Large intestine (tissue), 3 donors: ENCODE data around the gene ZNF383. TPM values are rescaled to one million over a fixed set of nuclear protein-coding genes. Genes with fewer than 3 reads are reported as not detected.
"Not testable (repeated sequence)": the region's sequence is repeated elsewhere in the genome, so short reads cannot be mapped to it uniquely, and the experiment has no call there.

ENCODE experiments used
- DNase-seq, 2 donors: peaks; one replicate each; pipeline versions ENCODE4 v3.0.0 to v3.0.0-alpha.2; 2013
- H3K27ac ChIP-seq: one replicate; pipeline ENCODE4 v1.5.1; 2013; ENCODE audit warnings: low read length
- H3K27me3 ChIP-seq: 2 replicates; pipeline ENCODE4 v1.6.1; 2013; ENCODE audit warnings: low read length; ENCODE audit not compliant: control insufficient read depth, insufficient read depth
- H3K36me3 ChIP-seq: 2 replicates; pipeline ENCODE4 v1.6.1; 2013; ENCODE audit warnings: low read length; ENCODE audit not compliant: control insufficient read depth, insufficient read depth
- H3K4me1 ChIP-seq: one replicate; pipeline ENCODE4 v1.6.1; 2013; ENCODE audit warnings: low read length; ENCODE audit not compliant: control insufficient read depth, insufficient read depth
- H3K4me3 ChIP-seq: one replicate; pipeline ENCODE4 v1.5.1; 2013; ENCODE audit warnings: low read length
- H3K9me3 ChIP-seq: one replicate; pipeline ENCODE4 v1.6.1; 2013; ENCODE audit warnings: mild to moderate bottlenecking, low read depth, low read length, moderate library complexity; ENCODE audit not compliant: control insufficient read depth
- WGBS: methylation state at CpG from one replicate; pipeline ENCODE4 v1.1.5; 2013; ENCODE audit warnings: low lambda C conversion rate; ENCODE audit not compliant: insufficient coverage; 5-methylcytosine and 5-hydroxymethylcytosine counted together
- polyA plus RNA-seq: library from polyadenylated mRNA; unstranded; fragments of 120-200 nt; gene quantifications from one replicate; pipeline ENCODE4 v1.2.1, GENCODE V29; 2013

The ZNF383 gene
- polyA plus RNA-seq, 1 donor: 9.6 TPM

- no peaks in the 10 kb centered on the region for H3K4me1 ChIP-seq
- no peak for DNase-seq
- H3K9me3 ChIP-seq: peaks cover 23% of the 10 kb centered on the region
- H3K36me3 ChIP-seq: peaks cover 44% of the 10 kb centered on the region
- 100% methylated on average over 2 of the region's 2 CpGs for whole genome bisulfite sequencing
- no peaks in the 10 kb centered on the region for H3K27me3 ChIP-seq
- no peak overlapping the region for H3K27ac ChIP-seq
- no peak overlapping the region for H3K4me3 ChIP-seq
Measured at GRCh38 chr19:37226248-37226647, 8.2 kb downstream of the ZNF383 start.

- 25% methylated on average over 4 of the region's 12 CpGs for WGBS
- no peak overlapping the region for H3K27ac ChIP-seq
- DNase-seq: no peak
- H3K27me3 ChIP-seq: no peaks in the 10 kb centered on the region
- H3K9me3 ChIP-seq: peaks cover 23% of the 10 kb centered on the region
- no peak overlapping the region for H3K4me3 ChIP-seq
- peaks cover 49% of the 10 kb centered on the region for H3K36me3 ChIP-seq
- no peaks in the 10 kb centered on the region for H3K4me1 ChIP-seq
Measured at GRCh38 chr19:37227996-37228395, 10.0 kb downstream of the ZNF383 start.

- Histone ChIP-seq H3K27me3 (no peaks in the 10 kb centered on the region), H3K4me1 (no peaks in the 10 kb centered on the region), H3K27ac (no peak overlapping the region), H3K9me3 (peaks cover 64% of the 10 kb centered on the region), H3K4me3 (no peak overlapping the region), H3K36me3 (peaks cover 39% of the 10 kb centered on the region)
- peak in 1 of 2 donors; percentile 17 for DNase-seq
- WGBS: no CpG with 5 or more reads among the region's 4 CpGs
Measured at GRCh38 chr19:37243206-37243632, 25.2 kb downstream of the ZNF383 start.

- Histone ChIP-seq H3K9me3 (peaks cover 20% of the 10 kb centered on the region), H3K4me3 (peak overlapping the region; percentile 50), H3K27me3 (no peaks in the 10 kb centered on the region), H3K4me1 (no peaks in the 10 kb centered on the region), H3K36me3 (no peaks in the 10 kb centered on the region), H3K27ac (no peak overlapping the region)
- WGBS: 0% methylated on average over 1 of the region's 39 CpGs
- DNase-seq: peak; percentile 68 to 84
Measured at GRCh38 chr19:37251308-37252229, 33.6 kb downstream of the ZNF383 start.

- H3K9me3 ChIP-seq, H3K27ac ChIP-seq, H3K27me3 ChIP-seq, H3K4me3 ChIP-seq, H3K36me3 ChIP-seq, H3K4me1 ChIP-seq, DNase-seq: not testable (repeated sequence)
- no CpG with 5 or more reads among the region's 1 CpG for WGBS
Measured at GRCh38 chr19:37263028-37263427, 45.0 kb downstream of the ZNF383 start.

GRCh38 chr19:37267005-37267404 is 49.0 kb downstream of the ZNF383 start:
- WGBS: no CpG with 5 or more reads among the region's 12 CpGs
- H3K4me3 ChIP-seq, DNase-seq: not testable (repeated sequence)

GRCh38 chr19:37267755-37268154 is 49.7 kb downstream of the ZNF383 start:
- DNase-seq: not testable (repeated sequence)

More at GRCh38 chr19:37267005-37267404, 49.0 kb downstream of the ZNF383 start:
- H3K9me3 ChIP-seq, H3K36me3 ChIP-seq, H3K27ac ChIP-seq, H3K4me1 ChIP-seq, H3K27me3 ChIP-seq: not testable (repeated sequence)

GRCh38 chr19:37280656-37281055 is 62.6 kb downstream of the ZNF383 start:
- not testable (repeated sequence) for H3K27ac ChIP-seq, H3K36me3 ChIP-seq, DNase-seq, H3K4me1 ChIP-seq, H3K27me3 ChIP-seq, H3K9me3 ChIP-seq, H3K4me3 ChIP-seq
- WGBS: no CpG with 5 or more reads among the region's 30 CpGs

More at GRCh38 chr19:37267755-37268154, 49.7 kb downstream of the ZNF383 start:
- H3K4me3 ChIP-seq, H3K4me1 ChIP-seq, H3K9me3 ChIP-seq, H3K36me3 ChIP-seq, H3K27me3 ChIP-seq, H3K27ac ChIP-seq: not testable (repeated sequence)
- no CpG with 5 or more reads among the region's 4 CpGs for WGBS

GRCh38 chr19:37284020-37284419 is 66.0 kb downstream of the ZNF383 start:
- WGBS: no CpG with 5 or more reads among the region's 37 CpGs
- H3K4me1 ChIP-seq, H3K36me3 ChIP-seq, H3K9me3 ChIP-seq, DNase-seq, H3K27me3 ChIP-seq, H3K27ac ChIP-seq, H3K4me3 ChIP-seq: not testable (repeated sequence)

- H3K27ac ChIP-seq, H3K4me1 ChIP-seq, H3K9me3 ChIP-seq, H3K36me3 ChIP-seq, H3K4me3 ChIP-seq, DNase-seq, H3K27me3 ChIP-seq: not testable (repeated sequence)
- no CpG with 5 or more reads among the region's 39 CpGs for WGBS
Measured at GRCh38 chr19:37289229-37289628, 71.2 kb downstream of the ZNF383 start.
